T-helper 2 cell treated with Interferon-gamma antibody and Interleukin-4, amounts not matched to agents 5 μg/mL and 100 μg/mL, for 36 hours (primary cell): Measurements from ENCODE around the gene UNC79.

Experiments
- DNase-seq: peaks from one replicate; pipeline ENCODE4 v3.0.0; 2021; ENCODE audit warnings: low spot score
- H3K27ac Mint-ChIP-seq: one replicate; pipeline ENCODE4 v1.8.0; 2021; ENCODE audit warnings: mild to moderate bottlenecking, mixed read lengths
- H3K27me3 Mint-ChIP-seq: one replicate; pipeline ENCODE4 v1.8.0; 2021; ENCODE audit warnings: low read depth, mixed read lengths
- H3K36me3 Mint-ChIP-seq: one replicate; pipeline ENCODE4 v1.8.0; 2021; ENCODE audit warnings: low read depth, mixed read lengths
- H3K4me1 Mint-ChIP-seq: one replicate; pipeline ENCODE4 v1.8.0; 2021; ENCODE audit warnings: low read depth, mixed read lengths
- H3K4me3 Mint-ChIP-seq: one replicate; pipeline ENCODE4 v1.8.0; 2022; ENCODE audit warnings: mild to moderate bottlenecking, moderate library complexity, mixed read lengths
- H3K9me3 Mint-ChIP-seq: one replicate; pipeline ENCODE4 v1.8.0; 2021; ENCODE audit warnings: mixed read lengths

The UNC79 gene

DNA sequence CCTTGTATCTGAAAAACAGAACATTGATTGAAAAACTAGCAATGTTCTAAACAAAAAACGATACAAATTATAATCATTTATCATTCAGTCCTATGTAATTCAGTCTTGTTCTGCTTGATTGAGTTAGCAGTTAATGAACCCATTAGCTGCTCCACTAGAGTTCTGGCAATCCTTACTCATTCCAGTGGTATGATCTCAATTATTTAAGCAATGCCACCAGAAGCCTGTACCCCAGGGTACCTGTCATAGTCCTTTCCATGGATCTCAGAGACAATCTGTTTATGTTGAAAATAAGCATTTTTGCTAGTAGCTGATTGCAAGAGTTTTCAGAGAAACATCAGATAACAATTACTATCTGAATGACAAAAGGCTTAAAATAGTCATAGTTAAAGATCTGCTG lies 115.9 kb downstream of the UNC79 start:
- Mint-ChIP-seq H3K27ac (no peak overlapping the region), H3K4me3 (no peak overlapping the region), H3K36me3 (no peaks in the 10 kb centered on the region), H3K27me3 (peaks cover 19% of the 10 kb centered on the region), H3K9me3 (no peaks in the 10 kb centered on the region), H3K4me1 (peaks cover 1% of the 10 kb centered on the region)
- no peak for DNase-seq

DNA sequence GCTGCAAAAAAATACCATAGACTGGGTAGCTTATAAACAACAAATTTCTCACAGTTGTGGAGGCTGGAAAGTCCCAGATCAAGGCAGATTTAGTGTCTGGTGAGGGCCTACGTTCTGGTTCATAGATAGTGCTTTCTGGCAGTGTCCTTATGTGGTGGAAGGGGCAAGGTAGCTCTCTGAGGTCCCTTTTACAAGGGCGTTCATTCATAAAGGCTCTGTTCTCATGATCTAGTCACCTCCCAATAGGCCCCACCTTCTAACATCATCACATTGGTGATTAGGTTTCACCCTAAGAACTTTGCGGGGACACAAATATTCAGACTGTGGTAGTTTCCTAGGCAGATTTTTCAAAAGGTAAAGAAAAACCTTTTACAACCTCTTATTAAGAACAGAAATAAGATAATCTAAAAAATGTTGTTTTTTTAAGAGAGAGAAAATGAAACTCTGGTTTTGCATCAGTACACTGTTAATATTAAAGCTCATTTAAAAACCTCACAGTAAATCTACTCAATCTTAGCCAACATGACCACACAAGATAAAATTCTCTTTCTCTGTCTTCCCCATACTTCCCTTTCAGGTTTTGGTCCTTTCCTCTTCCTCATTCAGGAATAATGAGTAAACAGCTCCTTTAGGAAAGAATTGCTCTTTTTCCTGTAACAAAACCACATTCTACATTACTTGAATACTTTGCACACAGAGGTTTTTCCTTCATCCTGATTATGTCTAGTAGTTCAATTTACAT lies 117.5 kb downstream of the UNC79 start:
- H3K9me3 Mint-ChIP-seq = no peaks in the 10 kb centered on the region
- DNase-seq = no peak
- no peak overlapping the region for H3K4me3 Mint-ChIP-seq
- H3K4me1 Mint-ChIP-seq = peaks cover 1% of the 10 kb centered on the region
- H3K27ac Mint-ChIP-seq = no peak overlapping the region
- peaks cover 22% of the 10 kb centered on the region for H3K27me3 Mint-ChIP-seq
- no peaks in the 10 kb centered on the region for H3K36me3 Mint-ChIP-seq

- H3K4me3 Mint-ChIP-seq = no peak overlapping the region
- peaks cover 1% of the 10 kb centered on the region for H3K4me1 Mint-ChIP-seq
- DNase-seq = no peak
- H3K27ac Mint-ChIP-seq = no peak overlapping the region
- no peaks in the 10 kb centered on the region for H3K36me3 Mint-ChIP-seq
- no peaks in the 10 kb centered on the region for H3K9me3 Mint-ChIP-seq
- H3K27me3 Mint-ChIP-seq = peaks cover 14% of the 10 kb centered on the region
Measured at GRCh38 chr14:93549595-93549994, 118.9 kb downstream of the UNC79 start.

- no peak for DNase-seq
- Mint-ChIP-seq H3K4me3 (no peak overlapping the region), H3K4me1 (no peaks in the 10 kb centered on the region), H3K27ac (no peak overlapping the region), H3K36me3 (no peaks in the 10 kb centered on the region), H3K9me3 (no peaks in the 10 kb centered on the region), H3K27me3 (no peaks in the 10 kb centered on the region)
Measured at GRCh38 chr14:93564918-93565317, 134.2 kb downstream of the UNC79 start.

DNA sequence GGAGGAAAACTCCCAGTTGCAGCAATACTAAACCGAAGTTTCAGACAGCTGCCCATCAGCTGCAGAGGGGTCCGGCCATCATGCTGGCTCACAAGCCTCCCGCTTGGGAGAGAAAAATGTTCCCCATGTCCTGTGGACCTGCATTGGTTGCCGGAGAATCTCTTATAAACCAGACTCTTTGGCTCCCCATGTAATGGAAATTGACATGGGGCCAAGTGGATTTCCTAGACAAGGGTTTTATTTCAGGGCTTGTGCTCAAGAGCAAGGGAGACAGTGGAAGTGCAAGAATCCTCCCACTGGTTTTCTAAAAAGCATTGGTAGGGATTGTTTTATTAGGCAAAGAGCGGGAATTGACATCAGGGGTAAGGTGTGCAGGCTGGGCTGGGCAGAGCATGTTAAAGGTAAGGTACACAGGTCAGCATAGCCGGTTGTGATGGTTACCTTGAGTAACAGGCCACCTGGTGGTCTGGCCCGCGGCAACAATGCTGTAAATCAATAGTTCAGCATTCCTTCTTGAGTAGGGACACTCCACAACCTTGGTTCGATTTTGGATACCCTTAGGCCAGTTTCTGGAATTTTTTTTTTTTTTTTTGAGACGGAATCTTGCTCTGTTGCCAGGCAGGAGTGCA lies 135.4 kb downstream of the UNC79 start:
- Mint-ChIP-seq H3K27me3 (no peaks in the 10 kb centered on the region), H3K27ac (no peak overlapping the region), H3K4me1 (no peaks in the 10 kb centered on the region), H3K4me3 (no peak overlapping the region), H3K9me3 (no peaks in the 10 kb centered on the region), H3K36me3 (no peaks in the 10 kb centered on the region)
- DNase-seq = no peak

DNA sequence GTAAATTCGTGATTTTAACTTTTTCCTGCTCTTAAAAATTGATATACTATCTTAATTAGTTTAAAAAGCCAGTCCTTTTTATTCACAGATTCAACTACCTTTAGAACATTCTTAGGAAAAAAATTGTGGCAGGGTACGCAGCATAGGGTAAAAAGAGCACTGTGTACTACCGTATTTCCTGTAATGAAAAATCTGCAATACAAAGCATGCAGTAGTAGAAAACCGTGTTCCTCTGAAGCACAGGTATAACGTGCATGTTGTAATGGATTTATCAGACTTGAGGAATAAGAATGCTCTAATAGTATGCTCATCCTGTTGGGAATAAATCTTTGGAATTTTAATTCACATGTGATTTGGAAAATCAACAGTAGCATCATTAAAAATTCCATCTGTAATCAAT lies 140.5 kb downstream of the UNC79 start:
- no peaks in the 10 kb centered on the region for H3K36me3 Mint-ChIP-seq
- DNase-seq = no peak
- H3K27me3 Mint-ChIP-seq = peaks cover 8% of the 10 kb centered on the region
- H3K4me1 Mint-ChIP-seq = no peaks in the 10 kb centered on the region
- no peaks in the 10 kb centered on the region for H3K9me3 Mint-ChIP-seq
- H3K27ac Mint-ChIP-seq = no peak overlapping the region
- H3K4me3 Mint-ChIP-seq = no peak overlapping the region

- H3K27ac Mint-ChIP-seq = no peak overlapping the region
- H3K9me3 Mint-ChIP-seq = no peaks in the 10 kb centered on the region
- H3K4me3 Mint-ChIP-seq = no peak overlapping the region
- no peak for DNase-seq
- H3K36me3 Mint-ChIP-seq = no peaks in the 10 kb centered on the region
- peaks cover 4% of the 10 kb centered on the region for H3K27me3 Mint-ChIP-seq
- H3K4me1 Mint-ChIP-seq = no peaks in the 10 kb centered on the region
Measured at GRCh38 chr14:93579178-93579577, 148.4 kb downstream of the UNC79 start.

GRCh38 chr14:93582516-93582915 lies 151.8 kb downstream of the UNC79 start:
- no peak overlapping the region for H3K27ac Mint-ChIP-seq
- no peaks in the 10 kb centered on the region for H3K4me1 Mint-ChIP-seq
- DNase-seq = no peak
- no peaks in the 10 kb centered on the region for H3K9me3 Mint-ChIP-seq
- no peak overlapping the region for H3K4me3 Mint-ChIP-seq
- no peaks in the 10 kb centered on the region for H3K36me3 Mint-ChIP-seq
- peaks cover 2% of the 10 kb centered on the region for H3K27me3 Mint-ChIP-seq

- no peak overlapping the region for H3K27ac Mint-ChIP-seq
- H3K4me1 Mint-ChIP-seq = no peaks in the 10 kb centered on the region
- H3K36me3 Mint-ChIP-seq = no peaks in the 10 kb centered on the region
- H3K4me3 Mint-ChIP-seq = no peak overlapping the region
- DNase-seq = no peak
- no peaks in the 10 kb centered on the region for H3K9me3 Mint-ChIP-seq
- H3K27me3 Mint-ChIP-seq = no peaks in the 10 kb centered on the region
Measured at GRCh38 chr14:93587330-93587729, 156.6 kb downstream of the UNC79 start.

GRCh38 chr14:93591506-93591905 lies 160.8 kb downstream of the UNC79 start:
- Mint-ChIP-seq H3K4me3 (no peak overlapping the region), H3K4me1 (no peaks in the 10 kb centered on the region), H3K27me3 (no peaks in the 10 kb centered on the region), H3K9me3 (no peaks in the 10 kb centered on the region), H3K36me3 (no peaks in the 10 kb centered on the region), H3K27ac (no peak overlapping the region)
- DNase-seq = no peak

DNA sequence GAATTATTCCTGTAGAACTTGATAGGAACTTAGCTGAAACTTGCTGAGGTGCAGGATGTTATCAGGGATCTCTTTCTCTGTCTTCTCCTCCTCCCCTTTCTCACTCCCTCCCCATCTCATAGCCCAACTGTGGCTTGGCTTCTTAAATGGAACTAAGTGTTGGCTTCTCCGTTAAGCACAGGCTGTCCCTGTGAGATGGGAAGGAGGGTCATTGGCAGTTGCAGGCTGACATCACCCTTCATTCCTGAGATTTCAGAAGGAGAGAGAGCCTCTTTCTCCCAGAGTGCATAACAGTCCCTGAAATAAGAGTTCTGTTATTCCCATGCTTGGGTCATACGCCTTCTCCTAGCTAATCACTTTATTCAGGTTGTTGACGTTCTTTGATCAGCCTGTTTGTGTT lies 162.0 kb downstream of the UNC79 start:
- no peaks in the 10 kb centered on the region for H3K9me3 Mint-ChIP-seq
- H3K4me3 Mint-ChIP-seq = no peak overlapping the region
- H3K4me1 Mint-ChIP-seq = no peaks in the 10 kb centered on the region
- DNase-seq = no peak
- no peaks in the 10 kb centered on the region for H3K36me3 Mint-ChIP-seq
- no peak overlapping the region for H3K27ac Mint-ChIP-seq
- H3K27me3 Mint-ChIP-seq = no peaks in the 10 kb centered on the region

DNA sequence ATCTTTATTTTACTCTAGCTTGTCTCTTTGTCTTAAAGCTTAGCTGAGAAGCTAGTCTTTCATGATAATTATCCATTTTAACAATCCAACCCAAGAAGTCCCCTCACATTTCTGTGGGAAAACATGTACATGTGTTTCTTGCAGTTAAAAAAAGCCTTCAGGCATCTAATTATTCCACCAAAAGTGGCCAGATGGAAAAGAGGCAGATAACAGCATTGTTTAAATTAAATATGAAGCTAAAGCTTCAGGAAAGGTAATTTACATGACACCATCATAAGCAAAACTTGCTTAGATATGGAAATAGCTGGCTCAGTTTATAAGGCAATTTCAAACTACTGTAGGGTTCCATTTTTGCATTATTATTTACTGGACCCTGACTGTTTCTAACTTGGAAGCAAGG lies 175.4 kb downstream of the UNC79 start:
- no peak for DNase-seq
- no peaks in the 10 kb centered on the region for H3K9me3 Mint-ChIP-seq
- peaks cover 6% of the 10 kb centered on the region for H3K27me3 Mint-ChIP-seq
- H3K27ac Mint-ChIP-seq = no peak overlapping the region
- no peaks in the 10 kb centered on the region for H3K36me3 Mint-ChIP-seq
- no peak overlapping the region for H3K4me3 Mint-ChIP-seq
- H3K4me1 Mint-ChIP-seq = no peaks in the 10 kb centered on the region

DNA sequence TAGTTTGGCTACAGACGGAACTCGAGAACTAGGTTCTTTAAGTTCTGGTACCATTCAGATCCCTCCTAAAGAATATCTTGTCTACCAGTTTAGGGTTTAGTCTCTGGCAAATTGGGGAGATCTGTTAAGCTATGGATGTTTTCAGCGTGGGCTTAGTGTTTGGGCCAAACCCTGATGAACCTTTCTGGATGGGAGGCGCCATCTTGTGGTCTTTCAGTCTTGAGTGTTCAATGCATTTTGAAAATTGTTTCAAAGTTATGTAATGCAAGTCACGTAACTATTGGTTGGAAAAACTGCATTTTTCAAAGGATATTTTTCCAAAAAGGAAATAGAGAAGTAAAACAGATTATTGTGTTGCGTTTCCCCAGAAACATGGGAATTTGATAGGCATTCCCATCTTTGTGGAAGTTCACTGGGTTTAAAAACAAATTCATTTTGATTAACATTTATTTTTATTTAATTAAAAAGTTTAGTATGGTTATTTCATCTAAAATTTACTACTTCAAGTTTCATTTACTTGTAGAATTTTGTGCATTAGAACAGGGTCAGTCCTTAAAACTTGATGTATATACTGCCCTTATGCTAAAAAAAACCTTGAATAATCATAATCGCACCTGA lies 188.5 kb downstream of the UNC79 start:
- H3K4me3 Mint-ChIP-seq = no peak overlapping the region
- DNase-seq = no peak
- H3K4me1 Mint-ChIP-seq = no peaks in the 10 kb centered on the region
- peaks cover 2% of the 10 kb centered on the region for H3K27me3 Mint-ChIP-seq
- H3K27ac Mint-ChIP-seq = no peak overlapping the region
- H3K9me3 Mint-ChIP-seq = no peaks in the 10 kb centered on the region
- H3K36me3 Mint-ChIP-seq = no peaks in the 10 kb centered on the region

DNA sequence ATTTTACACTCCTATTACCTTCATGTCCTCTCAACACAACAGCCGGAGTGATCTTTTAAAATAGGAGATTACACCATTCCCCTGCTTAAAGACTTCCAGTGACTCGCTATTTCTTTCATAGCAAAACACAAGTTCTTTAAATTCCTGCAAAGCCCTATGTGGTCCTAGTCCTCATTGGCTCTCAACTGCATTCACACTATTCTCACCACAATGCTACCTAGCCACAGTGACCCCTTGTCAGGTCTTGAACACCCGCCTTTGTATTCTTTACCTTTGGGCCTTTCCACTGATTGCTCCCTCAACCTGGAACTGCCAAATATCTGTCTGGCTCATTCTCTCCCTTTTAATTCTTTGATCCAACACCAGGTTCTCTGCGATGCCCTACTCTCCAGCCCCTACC lies 197.3 kb downstream of the UNC79 start:
- Mint-ChIP-seq H3K4me1 (no peaks in the 10 kb centered on the region), H3K9me3 (no peaks in the 10 kb centered on the region), H3K36me3 (no peaks in the 10 kb centered on the region), H3K4me3 (no peak overlapping the region), H3K27ac (no peak overlapping the region), H3K27me3 (peaks cover 9% of the 10 kb centered on the region)
- DNase-seq = no peak
